HG03469 (cell line): ENCODE results near the gene TEC.
A peak's percentile ranks its signal among the peaks of the same experiment; 100 is the strongest.

Source experiments
- ATAC-seq: cut with Tn5 transposase; IDR thresholded peaks from one replicate; pipeline ENCODE4 v1.9.1; 2021; ENCODE audit warnings: mild to moderate bottlenecking, moderate library complexity, moderate number of reproducible peaks; ENCODE audit not compliant: unreplicated experiment

TEC gene

DNA sequence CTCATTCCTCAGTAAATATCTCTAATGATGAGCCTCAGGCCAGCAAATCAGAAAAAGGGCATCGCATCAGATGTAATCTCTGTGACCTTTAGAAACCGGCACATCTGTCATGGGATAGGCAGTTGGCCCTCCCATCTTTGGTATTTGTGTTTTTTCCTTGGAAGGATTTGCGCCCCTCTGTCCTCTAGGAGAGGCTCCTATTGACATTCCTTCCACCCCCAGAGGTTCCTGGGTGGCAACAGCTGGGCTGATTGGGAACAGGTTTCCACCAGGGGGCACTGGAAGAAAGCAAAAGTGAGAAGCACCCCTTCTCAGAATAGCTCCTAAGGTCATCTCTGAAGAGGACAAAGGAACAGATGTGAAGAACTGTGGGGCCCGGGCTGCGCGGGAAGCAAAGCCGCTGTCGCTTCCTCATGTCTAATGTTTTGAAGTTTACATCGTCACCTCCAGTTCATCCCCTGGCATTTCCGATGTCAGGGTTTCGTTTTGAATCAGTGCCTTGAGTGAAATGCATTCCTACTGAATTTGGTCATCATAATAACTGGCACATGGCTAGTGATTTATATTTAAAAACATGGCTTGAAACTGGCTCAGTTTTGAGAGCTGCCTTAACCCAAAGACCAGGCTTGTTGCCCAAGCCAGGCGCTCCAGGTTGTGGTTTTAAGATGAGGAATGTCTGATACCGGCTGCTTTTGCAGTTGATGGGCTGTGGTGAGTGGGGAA is 141.8 kb downstream of the TEC start:
- peak; percentile 92 for ATAC-seq

DNA sequence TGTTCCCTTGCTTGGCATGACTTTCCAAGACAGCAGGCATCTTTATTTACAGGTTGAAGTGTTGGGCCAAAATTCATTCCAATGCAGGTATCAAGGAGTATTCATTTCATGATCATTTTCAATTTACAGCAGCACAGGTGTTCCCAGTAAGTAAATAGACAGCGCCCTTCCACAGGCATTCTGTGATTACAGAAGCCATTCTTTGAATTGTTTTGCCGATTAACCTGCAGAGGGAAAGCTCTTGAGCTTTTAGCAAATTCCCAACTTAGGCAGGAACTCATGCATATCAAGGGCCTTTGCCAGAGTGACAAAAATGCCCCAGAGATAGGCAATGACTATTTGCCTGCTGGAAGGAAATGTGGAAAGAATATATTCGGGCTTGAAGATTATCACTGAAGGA is 142.4 kb downstream of the TEC start:
- no peak for ATAC-seq

DNA sequence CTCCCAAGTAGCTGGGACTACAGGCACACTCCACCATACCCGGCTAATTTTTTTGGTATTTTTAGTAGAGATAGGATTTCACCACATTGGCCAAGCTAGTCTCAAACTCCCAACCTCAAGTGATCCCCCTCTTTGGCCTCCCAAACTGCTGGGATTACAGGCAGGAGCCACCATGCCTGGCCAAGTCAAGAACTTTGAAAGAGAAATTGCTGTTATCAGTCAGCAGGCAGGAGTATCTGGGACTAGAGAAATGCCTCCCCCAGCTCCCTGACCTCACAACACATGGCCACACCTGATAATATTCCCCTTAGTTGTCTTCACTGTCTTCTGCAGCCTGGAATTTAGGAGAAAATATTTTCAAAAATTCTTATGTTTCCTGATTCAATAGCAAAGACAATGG is 143.0 kb downstream of the TEC start:
- ATAC-seq, result no peak

DNA sequence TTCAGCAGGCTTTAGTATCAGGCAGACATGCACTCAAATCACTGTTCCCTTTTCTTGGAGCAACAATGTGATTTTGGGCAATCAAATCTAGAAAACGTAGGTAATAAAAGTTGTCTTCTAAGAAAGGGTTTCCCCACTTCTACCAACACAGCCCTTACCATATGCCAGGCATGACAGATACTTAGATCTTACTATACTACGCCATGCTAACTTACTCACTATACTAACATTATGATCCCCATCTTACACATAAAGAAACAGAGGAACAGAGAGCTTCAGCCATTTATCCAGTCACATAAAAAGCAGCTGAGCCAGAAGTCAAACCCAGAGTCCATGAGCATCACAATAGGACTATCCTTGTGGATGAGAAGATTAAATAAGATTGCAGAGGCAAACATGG is 144.8 kb downstream of the TEC start:
- ATAC-seq, result no peak

DNA sequence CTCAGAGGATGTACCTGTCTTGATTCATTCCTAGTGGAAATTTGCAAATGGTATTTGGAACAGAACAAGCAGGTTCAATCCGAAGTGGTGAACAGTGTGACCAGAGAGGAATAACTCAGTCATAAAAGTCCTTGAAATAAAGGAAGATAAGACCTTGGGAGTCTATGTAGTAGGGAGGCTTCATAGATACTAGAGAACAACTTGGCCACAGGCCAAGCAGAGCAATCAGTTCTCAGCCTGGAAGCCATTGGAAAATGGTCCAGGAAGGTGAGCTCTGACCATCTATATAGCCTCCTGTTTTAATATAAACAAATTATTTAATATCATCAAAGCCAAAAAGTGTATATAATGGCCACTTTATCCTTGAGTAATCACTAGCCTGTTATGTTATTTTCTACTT is 146.9 kb downstream of the TEC start:
- no peak for ATAC-seq

DNA sequence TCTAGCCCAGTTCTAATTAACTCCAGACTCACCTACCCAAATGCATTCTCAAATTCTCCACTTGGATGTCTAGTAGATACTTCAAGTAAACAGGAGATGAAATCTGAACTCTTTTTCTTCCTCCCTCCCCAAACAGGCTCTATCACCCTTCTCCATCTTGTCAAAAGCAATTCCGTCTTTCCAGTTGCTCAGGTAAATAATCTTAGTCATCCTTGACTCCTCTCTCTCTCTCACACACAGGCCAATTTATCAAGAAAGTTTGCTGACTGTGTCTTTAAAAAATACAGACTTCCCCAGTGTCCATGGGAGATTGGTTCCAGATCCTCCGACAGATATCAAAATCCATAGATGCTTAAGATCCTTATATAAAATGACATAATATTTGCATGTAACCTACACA is 148.5 kb downstream of the TEC start:
- no peak for ATAC-seq

DNA sequence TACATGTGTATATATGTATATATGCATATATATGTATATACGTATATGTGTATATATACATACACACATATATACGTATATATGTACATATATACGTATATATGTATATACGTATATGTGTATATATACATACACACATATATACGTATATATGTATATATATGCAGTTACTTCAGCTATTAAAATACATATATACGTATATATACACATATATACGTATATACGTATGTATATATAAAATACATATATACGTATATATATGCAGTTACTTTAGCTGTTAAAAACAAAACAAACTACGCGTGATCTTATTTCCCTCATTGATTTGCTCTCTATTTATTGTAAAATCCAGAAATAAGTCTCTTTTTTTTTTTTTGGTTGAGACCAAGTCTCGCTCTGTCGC is 149.5 kb downstream of the TEC start:
- no peak for ATAC-seq

DNA sequence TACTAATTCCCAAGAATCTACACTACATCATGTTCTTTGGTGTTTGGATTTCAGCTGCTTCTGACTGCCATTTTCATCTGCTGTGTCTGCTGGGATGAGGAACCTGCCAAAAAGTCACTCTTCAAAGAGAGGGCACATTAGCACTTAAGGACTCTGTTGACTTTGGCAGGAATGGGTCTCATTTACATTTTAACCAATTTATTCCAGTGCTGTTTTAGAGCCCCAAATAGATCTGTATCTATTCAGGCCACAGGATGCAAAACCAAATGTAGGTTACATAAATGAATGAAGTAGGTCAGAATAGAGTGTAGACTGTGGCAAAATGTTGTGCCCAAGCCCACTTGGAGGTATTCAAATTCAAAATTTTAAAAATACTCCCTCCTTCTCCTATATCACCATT is 150.0 kb downstream of the TEC start:
- no peak for ATAC-seq

DNA sequence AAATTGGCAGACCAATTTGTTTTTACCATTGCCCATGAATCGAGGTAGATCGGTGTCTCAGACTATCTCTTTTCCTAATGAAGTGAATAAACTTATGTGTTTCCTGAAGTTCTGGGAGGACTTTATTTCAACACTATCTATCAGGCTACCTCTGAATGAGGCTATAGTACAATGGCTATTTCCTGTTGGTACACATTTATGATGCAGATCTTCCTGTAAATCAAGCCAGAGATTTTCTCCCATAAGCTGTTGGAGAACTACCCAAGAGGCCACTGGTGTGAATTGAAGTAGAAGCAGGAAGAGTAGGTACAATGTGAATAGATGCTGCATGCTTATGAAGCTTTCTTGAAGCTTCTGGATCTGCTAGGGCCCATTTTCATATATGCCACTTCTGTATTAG is 151.6 kb downstream of the TEC start:
- no peak for ATAC-seq

DNA sequence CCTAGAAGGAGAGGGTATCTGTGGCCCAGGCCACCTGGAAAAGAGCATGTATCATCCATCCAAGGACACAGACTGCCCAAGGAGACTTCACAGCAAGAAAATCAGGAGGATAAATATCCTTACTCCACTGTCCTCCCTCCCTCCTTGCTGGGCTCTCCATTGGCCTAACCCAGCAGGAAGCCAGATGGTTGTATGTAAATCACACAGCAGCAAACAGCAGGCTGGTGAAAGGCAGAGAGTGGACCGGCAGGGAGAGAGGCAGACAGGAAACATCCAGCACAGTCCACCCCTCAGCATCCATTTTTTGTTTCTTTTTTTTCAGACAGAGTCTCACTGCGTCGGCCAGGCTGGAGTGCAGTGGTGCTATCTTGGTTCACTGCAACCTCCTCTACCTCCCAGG is 153.1 kb downstream of the TEC start:
- no peak for ATAC-seq

DNA sequence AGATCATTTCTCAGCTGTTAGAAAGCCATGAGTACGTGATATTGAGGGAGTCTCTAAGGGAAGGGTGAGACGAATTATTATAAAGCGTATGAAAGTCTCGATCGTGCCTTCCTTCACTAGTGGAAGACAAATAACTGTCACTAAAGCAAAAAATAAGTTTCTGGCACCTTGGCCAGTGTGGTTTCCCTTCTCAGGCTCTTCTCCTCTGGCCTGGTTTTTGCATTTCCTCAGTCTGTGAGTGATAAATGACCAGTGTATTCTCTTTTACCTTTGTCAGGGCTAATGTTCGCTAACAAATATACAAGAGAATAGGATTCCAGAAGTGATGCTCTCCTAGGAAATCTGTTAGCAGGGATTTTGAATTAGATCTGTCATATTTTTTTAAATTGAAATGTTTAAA is 155.2 kb downstream of the TEC start:
- no peak for ATAC-seq

DNA sequence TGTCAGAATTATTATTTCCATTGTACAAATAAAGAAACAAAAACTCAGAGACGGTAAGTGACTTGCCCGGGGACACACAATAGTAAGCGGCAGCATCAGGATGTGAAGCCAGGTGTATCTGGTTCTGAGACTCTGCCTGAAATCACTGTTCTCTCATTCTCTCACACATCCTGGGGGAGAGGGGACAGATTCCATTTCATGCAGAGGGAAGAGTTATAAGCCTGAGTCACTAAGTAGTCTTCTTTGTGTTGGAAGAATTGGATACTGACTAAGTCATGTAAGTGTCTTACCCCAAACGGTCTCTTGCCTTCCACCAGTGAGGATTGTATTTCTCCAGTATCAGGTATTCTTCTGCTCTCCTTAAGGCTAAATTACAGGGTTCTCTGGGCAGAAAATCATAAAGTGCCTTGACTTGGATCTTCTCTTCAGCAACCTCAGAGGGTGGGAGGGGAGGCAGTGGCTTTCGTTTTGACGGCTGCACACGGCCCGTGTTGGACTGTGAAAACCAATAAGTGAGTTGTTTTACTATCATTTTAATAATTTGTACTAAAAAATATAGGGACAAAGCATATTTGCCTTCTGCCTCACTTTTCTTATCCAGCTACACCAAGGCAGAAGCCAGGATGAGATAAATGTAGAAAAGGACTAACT is 157.5 kb downstream of the TEC start:
- no peak for ATAC-seq

DNA sequence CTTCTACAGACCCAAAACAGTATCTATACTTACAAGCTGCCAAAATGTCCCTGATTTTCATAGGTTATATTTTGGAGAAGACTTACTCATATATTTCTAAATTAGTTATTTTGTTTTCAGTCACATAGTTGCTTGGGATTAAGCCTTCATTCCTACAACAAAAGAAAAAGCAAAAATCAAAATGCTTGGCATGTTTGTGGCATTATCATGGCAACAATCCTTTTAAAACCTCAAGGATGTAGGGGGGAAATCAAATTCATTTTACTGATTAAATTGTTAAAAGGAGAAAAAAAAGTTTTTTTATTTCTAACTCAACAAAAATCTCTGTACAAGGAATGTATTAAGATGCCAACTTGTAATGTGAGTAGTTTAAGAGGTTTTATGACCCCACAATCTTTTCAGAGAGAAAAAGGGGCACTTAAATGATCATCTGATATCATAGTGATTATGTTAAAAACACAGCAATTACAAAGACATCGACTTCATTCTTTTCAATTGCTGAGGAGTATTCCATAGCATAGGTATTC is 159.1 kb downstream of the TEC start:
- no peak for ATAC-seq

DNA sequence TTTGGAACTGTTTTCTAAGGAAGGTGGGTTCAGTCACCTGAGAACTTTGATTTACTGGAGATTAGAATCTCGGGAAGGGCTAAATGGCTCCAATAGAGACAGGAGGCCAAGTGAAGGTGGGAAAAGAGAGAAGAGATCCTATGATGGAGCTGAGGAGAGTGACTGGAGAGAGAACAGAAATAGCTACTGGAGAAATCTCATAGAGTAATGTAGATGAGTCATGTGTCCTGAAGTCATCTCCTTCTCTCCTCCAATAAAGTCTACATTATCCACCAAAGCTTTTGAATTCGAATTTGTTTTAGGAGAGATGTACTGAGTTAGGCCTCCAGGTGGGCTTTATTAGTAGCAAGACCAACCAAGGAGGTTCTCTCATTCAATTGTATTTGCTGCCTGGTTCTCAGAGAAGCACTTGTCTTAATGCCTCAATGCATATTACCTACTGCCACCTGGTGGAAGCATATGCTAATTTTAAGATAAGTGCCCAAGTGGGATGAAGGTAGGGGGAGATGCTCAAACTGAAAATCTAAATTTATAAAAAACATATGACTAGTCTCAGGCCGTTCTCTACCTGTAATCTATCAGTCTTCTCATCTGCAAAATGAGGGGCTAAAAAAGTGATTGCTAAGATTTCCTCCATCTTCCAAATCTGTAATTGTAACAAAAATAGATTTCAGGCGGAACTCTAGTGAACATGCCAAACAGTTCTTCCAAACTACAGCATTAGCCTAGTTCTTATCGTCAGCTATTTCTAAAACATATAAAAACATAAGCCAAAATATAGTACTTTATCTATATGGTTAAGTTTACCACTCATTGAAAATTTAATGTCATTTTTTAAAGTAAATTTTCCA is 160.0 kb downstream of the TEC start:
- ATAC-seq, result peak; percentile 61

DNA sequence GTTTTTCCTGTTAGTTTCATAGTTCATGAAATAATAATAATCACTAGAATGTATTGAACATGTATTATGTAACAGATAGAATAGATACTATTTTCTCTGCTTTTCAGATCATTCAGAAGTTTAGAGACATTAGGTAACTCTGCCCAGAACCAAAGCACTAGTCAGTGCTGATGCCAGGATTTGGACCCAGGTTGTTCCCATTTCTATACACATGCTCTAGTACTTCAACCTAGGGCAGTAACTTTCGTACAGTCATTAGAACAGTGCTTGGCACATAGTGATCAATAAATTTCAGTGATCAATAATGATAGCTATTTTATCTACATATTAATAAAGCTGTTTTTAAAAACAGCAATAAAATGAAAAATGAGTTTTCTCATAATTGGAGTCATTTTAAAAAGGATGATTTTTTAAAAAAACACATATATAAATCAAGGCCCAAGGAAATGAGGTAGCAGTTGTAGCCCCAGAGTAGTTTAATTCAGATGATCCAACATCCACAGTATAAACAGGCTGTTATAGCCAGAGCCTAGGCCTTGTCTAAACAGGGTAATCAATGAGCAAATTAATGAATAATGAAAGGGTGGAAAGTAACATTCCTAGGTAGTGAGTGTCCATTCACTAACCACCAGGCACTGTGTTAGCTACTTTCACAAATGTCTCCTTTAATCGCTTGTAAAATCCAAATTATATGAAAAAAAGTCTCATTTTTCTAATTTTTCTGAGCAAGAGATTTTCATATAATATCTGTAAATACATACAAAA is 161.1 kb downstream of the TEC start:
- no peak for ATAC-seq

DNA sequence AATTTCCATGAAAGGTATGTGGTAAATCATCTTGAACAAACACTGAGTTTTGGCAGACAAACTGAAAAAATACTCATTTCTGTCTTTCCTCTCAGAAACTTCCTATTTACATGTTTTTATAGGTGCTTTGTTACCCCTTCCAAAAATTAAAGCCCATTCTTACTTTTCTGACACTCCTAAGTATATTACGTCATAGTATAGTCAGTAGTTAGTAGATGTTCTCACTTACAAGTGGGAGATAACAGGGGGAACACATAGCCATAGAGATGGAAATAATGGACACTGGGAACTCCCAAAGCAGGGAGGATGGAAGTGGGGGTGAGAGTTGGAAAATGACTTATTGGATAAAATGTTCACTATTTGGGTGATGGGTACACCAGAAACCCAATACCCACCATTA is 164.4 kb downstream of the TEC start:
- ATAC-seq, result no peak

DNA sequence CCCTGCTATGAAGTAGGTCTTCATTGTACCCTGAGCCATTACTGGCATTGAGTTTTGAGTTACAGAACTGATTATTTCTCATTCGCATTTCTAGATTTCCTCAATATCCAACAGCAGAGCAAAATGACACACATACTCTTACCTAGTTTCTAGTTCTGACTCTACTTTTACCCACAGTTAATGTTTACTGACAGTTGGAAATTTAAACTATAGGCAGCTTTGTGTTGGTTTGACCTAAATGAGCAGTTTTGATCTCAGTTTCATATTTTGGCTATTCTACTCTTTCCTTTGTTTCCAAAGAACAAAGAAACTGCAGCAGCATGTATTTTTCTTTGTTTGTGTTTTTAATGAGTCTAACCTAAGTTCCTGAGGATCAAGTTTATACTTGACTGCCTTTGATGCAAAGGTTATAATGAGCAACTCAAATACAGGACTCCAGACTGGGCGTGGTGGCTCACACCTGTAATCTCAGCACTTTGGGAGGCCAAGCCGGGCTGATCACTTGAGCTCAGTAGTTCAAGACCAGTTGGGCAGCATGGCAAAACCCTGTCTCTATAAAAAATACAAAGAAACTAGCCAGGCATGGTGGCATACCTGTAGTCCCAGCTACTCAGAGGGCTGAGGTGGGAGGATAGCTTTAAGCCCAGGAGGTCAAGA is 166.0 kb downstream of the TEC start:
- peak; percentile 66 for ATAC-seq

DNA sequence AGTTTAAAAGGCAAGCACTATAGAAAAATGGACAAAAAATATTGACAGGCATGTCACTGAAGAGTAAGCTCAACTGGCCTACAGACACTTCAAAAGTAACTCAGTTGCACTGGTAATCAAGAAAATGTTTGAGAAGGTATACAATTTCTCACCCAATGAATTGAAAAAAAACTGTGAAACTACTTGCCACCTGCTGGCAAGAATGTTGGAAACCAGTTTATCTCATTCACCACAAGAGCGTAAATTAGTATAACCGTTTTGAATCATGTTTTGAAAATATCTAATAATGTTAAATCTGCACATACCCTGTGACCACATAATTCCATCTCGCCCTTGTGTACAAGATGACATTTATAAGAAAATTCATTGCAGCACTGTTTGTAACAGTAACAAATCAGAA is 167.3 kb downstream of the TEC start:
- ATAC-seq, result no peak

DNA sequence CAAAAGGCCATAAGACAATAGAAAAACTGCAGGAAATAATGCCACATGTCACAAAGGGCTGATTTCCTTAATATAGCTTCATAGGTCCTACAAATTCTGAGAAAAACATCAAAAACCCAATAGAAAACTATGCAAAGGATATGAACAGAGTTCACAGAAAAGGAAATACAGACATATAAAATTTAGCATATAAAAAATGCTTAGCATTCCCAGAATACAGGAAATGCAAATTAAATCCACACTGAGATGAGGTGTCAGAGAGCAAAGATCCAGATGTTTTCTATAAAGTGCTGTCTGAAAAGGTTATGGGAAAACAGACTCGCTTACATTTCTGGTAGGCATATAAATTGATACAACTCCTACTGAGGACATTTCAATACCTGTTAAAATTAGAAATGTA is 169.4 kb downstream of the TEC start:
- no peak for ATAC-seq

DNA sequence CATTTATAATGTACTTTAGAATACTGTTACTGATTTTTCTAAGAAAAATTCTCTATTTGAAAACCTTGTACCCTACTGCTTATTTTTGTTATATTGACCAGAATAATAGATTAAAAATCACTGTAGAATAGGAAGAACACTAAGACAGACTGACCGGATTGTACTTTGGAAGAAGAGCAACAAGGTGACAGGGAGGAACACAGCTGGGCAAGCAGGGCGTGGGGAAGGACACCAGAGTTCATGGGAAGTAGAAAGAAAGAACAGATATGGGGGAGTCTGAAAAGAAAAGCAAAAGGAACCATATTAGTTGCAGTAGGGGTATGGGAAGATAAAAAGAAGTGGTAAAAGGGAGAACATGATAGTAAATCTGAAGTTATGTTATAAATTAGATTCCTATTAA is 174.2 kb downstream of the TEC start:
- ATAC-seq, result no peak
